ENCODE results near the gene NEBL.

GRCh38 chr10:20908391-20908790 is 11.3 kb upstream of the NEBL start:
- TF ChIP-seq CTCF (IDR thresholded peaks at IDR 0.05; ENCODE audit: low read length) = no peak
- TF ChIP-seq EZH2 (IDR thresholded peaks at IDR 0.05; ENCODE audit: borderline replicate concordance, low read length) = no peak
